ENCODE measurements around the gene FBXO34.
"Not testable (repeated sequence)": the region's sequence is repeated elsewhere in the genome, so short reads cannot be mapped to it uniquely, and the experiment has no call there.

FBXO34 gene

GRCh38 chr14:55312379-55313030 is 41.3 kb downstream of the FBXO34 start:
- DNase-seq: not testable (repeated sequence)

- no peak for DNase-seq
These were observed 42.3 kb downstream of the FBXO34 start for GRCh38 chr14:55313480-55313879.

GRCh38 chr14:55314449-55314848 is 43.2 kb downstream of the FBXO34 start:
- no peak for DNase-seq

GRCh38 chr14:55316564-55316963 is 45.3 kb downstream of the FBXO34 start:
- DNase-seq: no peak

- no peak for DNase-seq
These were observed 46.5 kb downstream of the FBXO34 start for GRCh38 chr14:55317542-55318306.

- DNase-seq: no peak
These were observed 47.5 kb downstream of the FBXO34 start for GRCh38 chr14:55318694-55319093.

GRCh38 chr14:55323910-55324309 is 52.7 kb downstream of the FBXO34 start:
- peak; percentile 25 for DNase-seq

- no peak for DNase-seq
These were observed 53.6 kb downstream of the FBXO34 start for GRCh38 chr14:55324812-55325211.

GRCh38 chr14:55327179-55327578 is 56.0 kb downstream of the FBXO34 start:
- no peak for DNase-seq

- no peak for DNase-seq
These were observed 57.1 kb downstream of the FBXO34 start for GRCh38 chr14:55328317-55328716.

GRCh38 chr14:55329999-55330710 is 58.9 kb downstream of the FBXO34 start:
- no peak for DNase-seq

GRCh38 chr14:55332654-55333570 is 61.7 kb downstream of the FBXO34 start:
- peak; percentile 81 for DNase-seq

GRCh38 chr14:55333711-55334485 is 62.7 kb downstream of the FBXO34 start:
- DNase-seq: peak; percentile 26

GRCh38 chr14:55336162-55336561 is 64.9 kb downstream of the FBXO34 start:
- no peak for DNase-seq

GRCh38 chr14:55336691-55337090 is 65.5 kb downstream of the FBXO34 start:
- DNase-seq: no peak

- no peak for DNase-seq
These were observed 68.5 kb downstream of the FBXO34 start for GRCh38 chr14:55339770-55340169.

GRCh38 chr14:55340482-55340881 is 69.3 kb downstream of the FBXO34 start:
- no peak for DNase-seq

GRCh38 chr14:55341781-55342180 is 70.6 kb downstream of the FBXO34 start:
- DNase-seq: no peak

- not testable (repeated sequence) for DNase-seq
These were observed 73.5 kb downstream of the FBXO34 start for GRCh38 chr14:55344582-55345163.

- no peak for DNase-seq
These were observed 75.8 kb downstream of the FBXO34 start for GRCh38 chr14:55347040-55347439.

GRCh38 chr14:55347748-55348147 is 76.5 kb downstream of the FBXO34 start:
- DNase-seq: no peak

Data from hematopoietic multipotent progenitor cell treated with erythropoietin and hydrocortisone succinate and interleukin-3 and kit ligand, for 8 days (in vitro differentiated cells).